GM19099 (cell line): Measurements from ENCODE around the gene RHBDD3.

Experiments used
- POLR2A ChIP-seq: IDR thresholded peaks from 3 replicates; pipeline ENCODE4 v1.6.1; 2011; ENCODE audit warnings: low read depth; ENCODE audit not compliant: insufficient read length; ENCODE audit errors: extremely low read depth

RHBDD3 gene

DNA sequence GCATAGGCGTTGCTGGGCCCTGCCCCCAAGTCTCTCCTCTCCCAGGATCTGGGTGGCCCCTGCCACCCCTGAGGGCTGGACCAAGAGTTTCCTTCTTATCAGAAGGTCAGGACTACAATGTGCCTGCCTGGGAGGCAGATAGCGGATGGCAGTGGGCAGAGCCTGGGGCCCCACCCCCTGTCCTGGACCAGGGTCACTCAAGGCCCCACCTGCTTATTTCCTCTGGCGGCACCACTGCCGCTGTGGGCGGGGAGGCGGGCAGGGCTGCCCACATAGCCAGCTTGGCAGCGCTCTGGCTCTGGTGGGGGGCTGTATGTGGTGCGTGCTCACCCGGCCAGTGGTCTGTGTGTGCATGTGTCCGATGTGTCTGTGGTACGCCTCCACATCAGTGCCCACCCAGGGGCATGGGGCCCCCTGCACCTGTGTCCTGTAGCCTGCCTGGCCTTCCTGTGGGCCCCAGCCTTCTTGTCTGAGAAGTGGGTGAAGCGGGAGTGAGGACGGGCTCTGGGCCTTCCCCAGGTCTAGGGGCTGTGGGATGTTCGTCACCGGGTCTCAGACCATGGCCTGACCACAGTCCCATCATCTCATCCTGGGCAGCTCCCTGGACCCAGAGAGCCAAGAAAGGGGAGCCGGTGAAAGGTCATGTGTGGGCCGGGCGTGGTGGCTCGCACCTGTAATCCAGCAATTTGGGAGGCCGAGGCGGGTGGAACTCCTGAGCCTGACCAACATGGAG lies 41.7 kb upstream of the RHBDD3 start:
- no peak for TF ChIP-seq POLR2A

GRCh38 chr22:29308791-29309262 lies 41.0 kb upstream of the RHBDD3 start:
- no peak for TF ChIP-seq POLR2A

GRCh38 chr22:29308148-29308790 lies 40.5 kb upstream of the RHBDD3 start:
- no peak for TF ChIP-seq POLR2A

GRCh38 chr22:29307596-29308147 lies 39.9 kb upstream of the RHBDD3 start:
- no peak for TF ChIP-seq POLR2A

GRCh38 chr22:29306835-29307595 lies 39.2 kb upstream of the RHBDD3 start:
- no peak for TF ChIP-seq POLR2A

DNA sequence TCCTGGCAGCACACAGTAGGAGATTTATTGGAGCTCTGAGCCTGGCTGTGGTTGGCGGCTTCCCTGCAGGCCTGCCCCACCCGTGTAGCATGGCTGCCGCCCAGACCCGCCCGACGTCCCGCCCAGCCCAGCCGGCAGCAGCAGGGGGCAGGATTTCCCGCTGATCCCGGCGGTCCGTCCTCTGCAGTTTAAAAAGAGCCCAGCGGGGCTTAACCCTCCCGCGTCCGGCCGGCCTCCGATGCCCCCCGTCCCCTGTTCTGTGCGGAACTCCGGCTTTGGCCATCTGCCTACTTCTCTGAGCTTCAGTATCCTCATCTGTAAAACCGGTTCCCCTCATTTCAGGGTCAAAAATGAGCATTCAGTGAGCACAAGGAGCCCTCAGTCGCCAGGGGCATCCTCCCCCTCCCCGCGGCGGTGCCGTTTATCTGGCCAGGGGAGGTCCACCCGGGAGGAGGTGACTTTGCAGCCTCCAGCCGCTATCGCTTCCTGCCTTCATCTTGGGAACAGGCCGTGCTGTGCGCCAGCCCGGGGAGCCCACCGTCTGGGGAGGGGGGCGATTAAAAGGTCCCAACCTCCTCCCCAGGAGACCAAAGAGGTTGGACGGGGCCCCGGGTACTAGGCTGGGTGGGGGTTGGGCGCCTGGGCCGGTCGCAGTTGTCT lies 38.5 kb upstream of the RHBDD3 start, which contains the start of gene GAS2L1:
GAS2L1 (plus strand) TSS at position 476 of the 660 bp plus-strand sequence. CDS start 1,456 bp downstream, outside the sequence.
- TF ChIP-seq POLR2A, result no peak

DNA sequence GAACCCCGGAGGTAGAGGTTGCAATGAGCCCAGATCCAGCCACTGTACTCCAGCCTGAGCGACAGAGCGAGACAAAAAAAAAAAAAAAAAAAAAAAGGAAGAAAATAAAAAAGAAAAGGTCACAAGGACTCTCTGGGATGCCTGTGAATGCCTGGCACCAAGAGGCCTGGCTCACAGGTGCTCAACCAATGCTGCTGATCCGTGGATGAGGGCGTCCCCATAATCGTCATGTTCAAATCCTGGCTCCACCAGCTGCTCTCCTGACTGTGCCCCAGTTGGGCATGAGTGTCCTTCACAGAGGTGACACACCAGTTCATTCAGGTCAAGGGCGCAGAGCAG lies 38.0 kb upstream of the RHBDD3 start:
- TF ChIP-seq POLR2A, result no peak

DNA sequence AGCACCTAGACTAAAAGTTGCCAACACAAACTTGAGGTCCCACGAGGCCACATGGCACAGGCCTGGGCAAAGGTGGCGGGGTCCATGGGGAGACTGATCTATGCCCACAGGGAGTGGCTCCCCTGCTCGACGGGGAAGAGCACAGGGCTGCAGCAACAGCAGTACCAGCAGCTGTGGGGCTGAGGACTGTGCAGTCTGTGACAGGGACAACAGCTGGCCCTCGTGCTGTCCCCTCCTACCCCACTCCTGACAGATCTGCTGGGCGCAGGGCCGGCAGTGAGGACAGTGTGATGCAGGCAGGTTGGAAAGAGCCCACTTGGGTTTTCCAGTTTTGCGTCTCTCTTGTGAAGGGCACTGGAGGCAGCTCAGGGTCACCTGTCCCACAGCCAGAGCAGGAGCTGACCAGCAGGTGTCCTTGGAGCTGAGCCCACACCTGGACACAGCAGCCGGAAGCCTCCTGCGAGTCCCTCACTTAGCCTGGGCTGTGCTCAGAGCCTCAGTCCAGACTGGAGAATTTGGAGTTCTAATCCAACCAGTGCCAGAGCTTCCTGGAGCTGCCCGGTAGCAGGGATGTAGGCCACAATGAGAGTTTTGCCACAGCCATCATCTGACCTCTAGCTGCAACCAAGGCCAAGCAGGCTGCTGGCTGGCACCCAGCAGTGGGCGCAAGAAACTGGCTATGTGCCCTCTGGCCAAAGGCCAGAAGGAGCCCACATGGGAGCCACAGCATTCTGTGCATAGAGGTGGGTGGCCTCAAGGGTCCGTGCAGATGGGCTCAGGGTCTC lies 35.1 kb upstream of the RHBDD3 start:
- TF ChIP-seq POLR2A, result no peak

- no peak for TF ChIP-seq POLR2A
These were observed 34.6 kb upstream of the RHBDD3 start for GRCh38 chr22:29302402-29302680.

DNA sequence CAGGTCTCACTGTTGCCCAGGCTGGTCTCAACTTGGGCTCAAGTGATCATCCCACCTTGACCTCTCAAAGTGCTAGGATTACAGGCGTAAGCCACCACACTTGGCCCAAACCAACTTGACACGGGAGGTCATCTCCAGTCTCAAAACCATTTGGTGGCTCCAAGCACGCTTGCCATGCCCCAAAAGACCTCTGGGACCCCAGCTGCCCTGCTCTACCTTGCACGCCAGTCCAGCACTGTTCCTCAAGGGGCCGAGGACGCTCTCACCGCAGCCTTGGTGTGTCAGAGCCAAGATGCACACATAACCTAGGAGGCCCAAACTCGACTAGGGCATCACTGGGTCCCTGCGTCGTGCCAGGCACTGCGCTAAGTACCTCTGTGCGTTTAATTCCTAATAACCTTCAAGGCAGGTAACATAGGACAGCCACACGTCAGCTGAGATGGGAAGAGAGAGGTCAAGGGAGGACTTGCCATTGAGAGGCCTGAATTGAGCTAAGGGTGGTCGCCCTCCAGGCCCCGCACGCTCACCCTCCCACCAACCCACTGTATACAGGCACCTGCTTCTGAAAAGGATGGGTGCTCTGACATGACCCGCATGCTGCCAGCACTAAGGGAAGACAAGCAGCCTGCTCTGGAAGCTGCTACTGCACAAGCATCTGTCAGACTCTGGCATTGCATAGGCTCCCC lies 34.1 kb upstream of the RHBDD3 start:
- no peak for TF ChIP-seq POLR2A

GRCh38 chr22:29300807-29301601 lies 33.2 kb upstream of the RHBDD3 start:
- no peak for TF ChIP-seq POLR2A

DNA sequence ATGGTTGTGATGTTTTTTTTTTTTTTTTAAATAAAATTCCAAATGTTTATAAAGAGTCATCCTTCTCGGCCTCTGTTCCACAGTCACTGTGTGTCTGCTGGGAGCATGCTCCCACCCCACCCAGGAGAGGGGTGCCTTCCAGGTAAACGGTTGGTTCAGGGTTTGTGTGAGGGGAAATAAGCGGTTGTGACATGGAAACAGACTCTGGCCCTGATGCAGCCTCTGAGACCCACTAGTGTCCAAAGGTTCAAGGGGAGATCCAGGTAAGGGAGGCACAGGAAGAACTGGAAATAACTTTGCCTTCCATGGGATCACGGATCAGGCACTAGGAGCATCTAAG lies 32.7 kb upstream of the RHBDD3 start:
- TF ChIP-seq POLR2A, result no peak
